GM19455 (cell line): ENCODE measurements around the gene ADSS1.

Experiments used
- ATAC-seq: cut with Tn5 transposase; IDR thresholded peaks from one replicate; pipeline ENCODE4 v1.9.1; 2021; ENCODE audit not compliant: unreplicated experiment

ADSS1 gene

GRCh38 chr14:104723651-104724406, at the start of gene ADSS1:
TSS of gene ADSS1 (plus strand) at chr14:104724229. CDS start at chr14:104724271, 42 bp downstream.
- ATAC-seq: peak; percentile 58

- ATAC-seq: no peak
Measured at GRCh38 chr14:104675447-104675846, 48.6 kb upstream of the ADSS1 start.

- no peak for ATAC-seq
Measured at GRCh38 chr14:104676130-104676693, 47.8 kb upstream of the ADSS1 start.

- ATAC-seq: peak; percentile 6
Measured at GRCh38 chr14:104676694-104677511, 47.1 kb upstream of the ADSS1 start.

- ATAC-seq: peak; percentile 56
Measured at GRCh38 chr14:104677512-104678332, 46.3 kb upstream of the ADSS1 start.

GRCh38 chr14:104678346-104678745, 45.7 kb upstream of the ADSS1 start:
- no peak for ATAC-seq

GRCh38 chr14:104678901-104679705, 44.9 kb upstream of the ADSS1 start:
- no peak for ATAC-seq

- ATAC-seq: no peak
Measured at GRCh38 chr14:104680056-104680805, 43.8 kb upstream of the ADSS1 start.

GRCh38 chr14:104680806-104681688, 43.0 kb upstream of the ADSS1 start:
- no peak for ATAC-seq

- ATAC-seq: no peak
Measured at GRCh38 chr14:104681689-104682074, 42.3 kb upstream of the ADSS1 start.

GRCh38 chr14:104682107-104682593, 41.9 kb upstream of the ADSS1 start:
- no peak for ATAC-seq

- no peak for ATAC-seq
Measured at GRCh38 chr14:104683653-104684448, 40.2 kb upstream of the ADSS1 start.

GRCh38 chr14:104684449-104684821, 39.6 kb upstream of the ADSS1 start:
- ATAC-seq: no peak

- no peak for ATAC-seq
Measured at GRCh38 chr14:104685216-104685997, 38.6 kb upstream of the ADSS1 start.

- no peak for ATAC-seq
Measured at GRCh38 chr14:104685998-104686610, 37.9 kb upstream of the ADSS1 start.
